Amygdala (tissue), 56 donors: Measurements from ENCODE around the gene PLPPR1.

Experiments used
- DNase-seq, 56 donors: peaks; one replicate each; lab custom pipeline; 2025; lab: John Stamatoyannopoulos, UW

The PLPPR1 gene

DNA sequence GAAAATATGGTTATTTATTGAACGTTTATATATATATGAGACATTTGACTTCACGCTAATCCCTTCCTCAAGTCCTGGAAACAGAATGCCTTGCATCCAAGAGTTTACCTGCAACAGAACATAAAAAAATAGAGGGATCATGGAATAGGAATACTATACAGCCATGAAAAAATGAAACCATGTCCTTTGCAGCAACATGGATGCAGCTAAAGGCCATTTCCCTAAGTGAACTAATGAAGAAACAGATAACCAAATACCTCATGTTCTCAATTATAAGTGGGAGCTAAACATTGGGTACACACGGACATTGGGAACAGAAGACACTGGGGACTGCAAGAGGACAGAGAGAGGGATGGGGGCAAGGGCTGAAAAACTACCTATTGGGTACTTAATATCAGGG lies 343.3 kb downstream of the PLPPR1 start:
- DNase-seq = no peak

DNA sequence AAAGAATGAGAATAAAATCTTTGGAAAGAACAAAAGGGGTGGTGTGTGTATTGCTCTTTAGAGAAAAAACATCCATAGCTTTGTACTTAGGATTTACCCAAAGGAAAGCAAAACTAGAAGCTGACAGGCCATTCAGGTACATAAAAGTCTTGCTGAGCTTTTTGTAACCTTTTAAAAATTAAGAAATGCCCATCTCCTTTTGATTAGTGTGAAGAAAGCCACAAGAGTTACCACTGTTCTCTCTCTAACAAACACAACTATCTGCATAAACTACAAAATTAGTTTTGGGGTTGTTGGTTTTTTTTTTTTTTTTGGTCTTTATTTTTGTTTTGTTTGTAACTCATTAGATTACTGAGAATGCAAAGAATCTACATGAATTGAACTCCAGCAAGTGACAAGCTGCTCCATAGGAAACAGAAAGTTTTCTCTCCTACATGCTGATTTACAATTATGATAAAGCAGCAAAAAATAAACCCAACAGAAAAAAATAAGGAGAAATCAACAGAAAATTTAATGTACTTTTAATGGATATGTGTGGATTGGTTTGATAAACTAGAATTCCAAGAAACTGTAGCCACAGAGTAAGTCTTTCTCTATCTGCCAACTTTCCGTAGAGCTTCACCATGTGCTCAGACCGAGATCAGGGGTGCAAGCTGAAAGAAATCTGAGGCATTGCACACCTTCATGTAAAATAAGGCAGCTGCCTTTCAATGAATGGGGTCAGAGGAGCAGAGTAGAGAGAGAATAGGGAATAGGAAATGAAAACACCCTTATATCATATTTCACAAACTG lies 344.0 kb downstream of the PLPPR1 start:
- no peak for DNase-seq
